ENCODE results near the gene CCNC. TPM values are rescaled to one million over a fixed set of nuclear protein-coding genes. Genes with fewer than 3 reads are reported as not detected.

The CCNC gene
- total RNA-seq, 6 experiments from 2014 or later: 40.9 to 46.3 (median 43.1) TPM

GRCh38 chr6:99563056-99563723 is 5.3 kb downstream of the CCNC start:
- no peak for TF ChIP-seq CTCF (IDR thresholded peaks at IDR 0.05)
- DNase-seq: no peak
- Mint-ChIP-seq H3K4me1 (ENCODE audit: low read depth) (peaks cover 48% of the 10 kb centered on the region), H3K27me3 (ENCODE audit: insufficient read depth) (no peaks in the 10 kb centered on the region), H3K36me3 (ENCODE audit: low read depth) (peaks cover 6% of the 10 kb centered on the region), H3K27ac (no peak overlapping the region), H3K4me3 (no peak overlapping the region), H3K9me3 (no peaks in the 10 kb centered on the region)

- Mint-ChIP-seq H3K4me1 (ENCODE audit: low read depth) (peaks cover 29% of the 10 kb centered on the region), H3K4me3 (no peak overlapping the region), H3K9me3 (no peaks in the 10 kb centered on the region), H3K27ac (no peak overlapping the region), H3K27me3 (ENCODE audit: insufficient read depth) (no peaks in the 10 kb centered on the region), H3K36me3 (ENCODE audit: low read depth) (peaks cover 14% of the 10 kb centered on the region; the same call in 1 of the 2 replicates)
- DNase-seq: no peak
- no peak for TF ChIP-seq CTCF (IDR thresholded peaks at IDR 0.05)
Observed at GRCh38 chr6:99560668-99561067, 7.8 kb downstream of the CCNC start.

GRCh38 chr6:99559057-99559456 is 9.4 kb downstream of the CCNC start:
- Mint-ChIP-seq H3K9me3 (no peaks in the 10 kb centered on the region), H3K27ac (no peak overlapping the region), H3K4me1 (ENCODE audit: low read depth) (peaks cover 16% of the 10 kb centered on the region), H3K27me3 (ENCODE audit: insufficient read depth) (no peaks in the 10 kb centered on the region), H3K4me3 (no peak overlapping the region), H3K36me3 (ENCODE audit: low read depth) (peaks cover 15% of the 10 kb centered on the region; the same call in 1 of the 2 replicates)
- TF ChIP-seq CTCF (IDR thresholded peaks at IDR 0.05): no peak
- no peak for DNase-seq

GRCh38 chr6:99553888-99554287 is 14.6 kb downstream of the CCNC start:
- H3K36me3 Mint-ChIP-seq (ENCODE audit: low read depth): peaks cover 20% of the 10 kb centered on the region
- no peak for TF ChIP-seq CTCF (IDR thresholded peaks at IDR 0.05)
- no peaks in the 10 kb centered on the region; the same call in 1 of the 2 replicates for H3K27me3 Mint-ChIP-seq (ENCODE audit: insufficient read depth)
- DNase-seq: no peak
- H3K27ac Mint-ChIP-seq: no peak overlapping the region
- no peaks in the 10 kb centered on the region for H3K9me3 Mint-ChIP-seq
- no peaks in the 10 kb centered on the region for H3K4me1 Mint-ChIP-seq (ENCODE audit: low read depth)
- no peak overlapping the region for H3K4me3 Mint-ChIP-seq

GRCh38 chr6:99550046-99550748 is 18.3 kb downstream of the CCNC start:
- H3K27ac Mint-ChIP-seq: no peak overlapping the region
- no peaks in the 10 kb centered on the region; the same call in 1 of the 2 replicates for H3K27me3 Mint-ChIP-seq (ENCODE audit: insufficient read depth)
- H3K9me3 Mint-ChIP-seq: no peaks in the 10 kb centered on the region
- peaks cover 18% of the 10 kb centered on the region for H3K36me3 Mint-ChIP-seq (ENCODE audit: low read depth)
- H3K4me1 Mint-ChIP-seq (ENCODE audit: low read depth): no peaks in the 10 kb centered on the region
- no peak overlapping the region for H3K4me3 Mint-ChIP-seq
- DNase-seq: no peak
- TF ChIP-seq CTCF (IDR thresholded peaks at IDR 0.05): no peak

Measured in HFFc6 (cell line).